ENCODE data around the gene PPP5C. TPM values are rescaled to one million over a fixed set of nuclear protein-coding genes. Genes with fewer than 3 reads are reported as not detected.

The PPP5C gene
- total RNA-seq, 4 donors from 2014 or later: 26.1 to 92.3 (median 62.5) TPM

- DNase-seq: no peak
- intact Hi-C loops (cut with DNase I; ENCODE audit: low total_unique reads): no loop called here
- no peaks in the 10 kb centered on the region for H3K4me1 ChIP-seq
- no peak overlapping the region for H3K4me3 ChIP-seq
- H3K36me3 ChIP-seq: no peaks in the 10 kb centered on the region
- H3K27ac ChIP-seq: no peak overlapping the region
- TF ChIP-seq POLR2A (IDR thresholded peaks at IDR 0.05): no peak
- TF ChIP-seq CTCF (IDR thresholded peaks at IDR 0.05): no peak
- no peaks in the 10 kb centered on the region for H3K27me3 ChIP-seq
- no peaks in the 10 kb centered on the region for H3K9me3 ChIP-seq
Measured at GRCh38 chr19:46420056-46420455, 73.2 kb downstream of the PPP5C start.

GRCh38 chr19:46422344-46422743 is 75.5 kb downstream of the PPP5C start:
- Histone ChIP-seq H3K9me3 (no peaks in the 10 kb centered on the region), H3K4me1 (no peaks in the 10 kb centered on the region), H3K27me3 (no peaks in the 10 kb centered on the region), H3K4me3 (no peak overlapping the region), H3K36me3 (no peaks in the 10 kb centered on the region), H3K27ac (no peak overlapping the region)
- intact Hi-C loops (cut with DNase I; ENCODE audit: low total_unique reads): no loop called here
- TF ChIP-seq CTCF (IDR thresholded peaks at IDR 0.05) (no peak), POLR2A (IDR thresholded peaks at IDR 0.05) (no peak)
- DNase-seq: no peak

GRCh38 chr19:46423188-46423587 is 76.3 kb downstream of the PPP5C start:
- H3K9me3 ChIP-seq: no peaks in the 10 kb centered on the region
- H3K27me3 ChIP-seq: no peaks in the 10 kb centered on the region
- H3K27ac ChIP-seq: no peak overlapping the region
- H3K4me3 ChIP-seq: no peak overlapping the region
- no peak for DNase-seq
- no peaks in the 10 kb centered on the region for H3K4me1 ChIP-seq
- TF ChIP-seq CTCF (IDR thresholded peaks at IDR 0.05) (no peak), POLR2A (IDR thresholded peaks at IDR 0.05) (no peak)
- intact Hi-C loops (cut with DNase I; ENCODE audit: low total_unique reads): no loop called here
- H3K36me3 ChIP-seq: no peaks in the 10 kb centered on the region

- H3K4me3 ChIP-seq: peak overlapping the region; percentile 41 to 43
- H3K27me3 ChIP-seq: no peaks in the 10 kb centered on the region
- TF ChIP-seq CTCF (IDR thresholded peaks at IDR 0.05): no peak
- TF ChIP-seq POLR2A (IDR thresholded peaks at IDR 0.05): no peak
- H3K4me1 ChIP-seq: no peaks in the 10 kb centered on the region
- no peaks in the 10 kb centered on the region for H3K36me3 ChIP-seq
- no peaks in the 10 kb centered on the region for H3K9me3 ChIP-seq
- intact Hi-C loops (cut with DNase I; ENCODE audit: low total_unique reads): no loop called here
- peak overlapping the region; percentile 54 to 56 for H3K27ac ChIP-seq
- DNase-seq: no peak
Measured at GRCh38 chr19:46426035-46426505, 79.2 kb downstream of the PPP5C start.

GRCh38 chr19:46426506-46427162 is 79.7 kb downstream of the PPP5C start:
- H3K9me3 ChIP-seq: no peaks in the 10 kb centered on the region
- TF ChIP-seq POLR2A (IDR thresholded peaks at IDR 0.05): no peak
- H3K4me3 ChIP-seq: peak overlapping the region; percentile 41 to 43
- H3K27ac ChIP-seq: peak overlapping the region; percentile 54 to 56
- no peaks in the 10 kb centered on the region for H3K4me1 ChIP-seq
- no peaks in the 10 kb centered on the region for H3K36me3 ChIP-seq
- no peaks in the 10 kb centered on the region for H3K27me3 ChIP-seq
- DNase-seq: peak; percentile 73 to 85
- intact Hi-C loops (cut with DNase I; ENCODE audit: low total_unique reads): no loop called here

All from uterus (tissue), 4 donors.